22Rv1 (cell line): ENCODE measurements around the gene ZNF516.

Experiments used
- ZFX ChIP-seq: fragments of 450-650 bp; IDR thresholded peaks from 2 replicates; pipeline ENCODE4 v1.6.1; 2017; ENCODE audit warnings: antibody characterized with exemption, borderline replicate concordance
- TF ChIP-seq, protein P1 (sequence below): fragments of 450-650 bp; IDR thresholded peaks from 2 replicates; pipeline ENCODE4 v1.5.1; 2017; ENCODE audit warnings: mild to moderate bottlenecking

DNA sequence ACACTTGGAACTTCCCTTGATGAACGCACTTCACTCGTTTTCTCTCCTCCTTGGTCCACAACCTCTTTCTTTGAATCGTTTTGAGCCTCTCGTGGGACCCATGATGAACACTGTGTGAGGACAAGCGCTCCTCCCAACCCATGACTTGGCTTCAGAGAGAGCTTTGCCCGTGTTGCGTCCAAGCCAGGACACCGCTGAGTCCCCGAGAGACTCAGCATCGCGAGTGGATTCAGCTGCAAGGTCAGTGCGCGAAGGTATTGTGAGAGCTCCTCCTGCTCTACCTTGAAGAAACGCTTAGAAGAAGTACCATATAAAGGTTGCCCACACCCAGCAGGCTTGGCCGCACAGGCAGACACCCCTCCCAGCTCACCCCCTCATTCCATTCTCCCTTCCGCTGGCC, 58.7 kb downstream of the ZNF516 start:
- TF ChIP-seq, protein P1, sequence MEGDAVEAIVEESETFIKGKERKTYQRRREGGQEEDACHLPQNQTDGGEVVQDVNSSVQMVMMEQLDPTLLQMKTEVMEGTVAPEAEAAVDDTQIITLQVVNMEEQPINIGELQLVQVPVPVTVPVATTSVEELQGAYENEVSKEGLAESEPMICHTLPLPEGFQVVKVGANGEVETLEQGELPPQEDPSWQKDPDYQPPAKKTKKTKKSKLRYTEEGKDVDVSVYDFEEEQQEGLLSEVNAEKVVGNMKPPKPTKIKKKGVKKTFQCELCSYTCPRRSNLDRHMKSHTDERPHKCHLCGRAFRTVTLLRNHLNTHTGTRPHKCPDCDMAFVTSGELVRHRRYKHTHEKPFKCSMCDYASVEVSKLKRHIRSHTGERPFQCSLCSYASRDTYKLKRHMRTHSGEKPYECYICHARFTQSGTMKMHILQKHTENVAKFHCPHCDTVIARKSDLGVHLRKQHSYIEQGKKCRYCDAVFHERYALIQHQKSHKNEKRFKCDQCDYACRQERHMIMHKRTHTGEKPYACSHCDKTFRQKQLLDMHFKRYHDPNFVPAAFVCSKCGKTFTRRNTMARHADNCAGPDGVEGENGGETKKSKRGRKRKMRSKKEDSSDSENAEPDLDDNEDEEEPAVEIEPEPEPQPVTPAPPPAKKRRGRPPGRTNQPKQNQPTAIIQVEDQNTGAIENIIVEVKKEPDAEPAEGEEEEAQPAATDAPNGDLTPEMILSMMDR: no peak
- no peak for TF ChIP-seq ZFX
